ENCODE results near the gene PYGM.

DNA sequence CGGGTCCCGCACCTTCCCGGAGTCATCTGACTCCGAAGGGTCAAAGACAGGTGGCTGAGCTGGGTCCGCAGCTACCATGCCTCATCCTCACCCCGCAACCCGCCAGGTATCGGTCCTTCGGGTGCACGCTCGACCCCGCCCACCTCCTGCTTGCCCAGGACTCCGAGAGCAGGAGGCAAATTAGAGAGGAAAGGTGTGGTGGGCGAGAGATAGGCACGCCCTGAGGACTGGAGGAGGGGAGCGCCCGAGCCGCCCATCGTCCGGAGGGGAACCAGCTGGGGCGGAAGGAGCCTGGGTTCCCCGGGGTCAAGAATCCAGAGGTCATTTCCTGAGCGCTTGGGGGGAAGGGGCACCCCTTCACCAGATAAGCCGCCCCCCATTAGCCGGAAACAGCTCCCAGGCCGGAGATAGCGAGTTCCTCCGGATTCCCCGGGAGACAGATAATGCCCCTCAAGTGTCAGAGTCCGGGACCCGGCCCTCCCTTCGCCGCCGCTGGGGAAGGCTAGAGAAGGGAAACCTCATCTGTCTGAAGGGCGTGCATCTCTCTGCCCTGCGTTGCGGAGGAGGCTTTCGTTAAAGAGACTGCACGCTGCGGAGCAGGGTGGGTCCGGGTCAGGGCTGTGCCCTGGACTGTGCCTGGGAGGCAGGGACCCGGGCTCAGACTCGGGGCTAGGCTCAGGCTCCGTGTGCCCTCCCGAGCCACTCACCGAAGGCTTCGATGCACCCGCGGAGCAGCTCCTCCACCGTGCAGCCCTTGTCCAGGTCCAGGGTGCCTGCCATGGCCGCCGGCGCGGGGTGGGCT is 17.5 kb downstream of the PYGM start:
- TF ChIP-seq, protein P1, sequence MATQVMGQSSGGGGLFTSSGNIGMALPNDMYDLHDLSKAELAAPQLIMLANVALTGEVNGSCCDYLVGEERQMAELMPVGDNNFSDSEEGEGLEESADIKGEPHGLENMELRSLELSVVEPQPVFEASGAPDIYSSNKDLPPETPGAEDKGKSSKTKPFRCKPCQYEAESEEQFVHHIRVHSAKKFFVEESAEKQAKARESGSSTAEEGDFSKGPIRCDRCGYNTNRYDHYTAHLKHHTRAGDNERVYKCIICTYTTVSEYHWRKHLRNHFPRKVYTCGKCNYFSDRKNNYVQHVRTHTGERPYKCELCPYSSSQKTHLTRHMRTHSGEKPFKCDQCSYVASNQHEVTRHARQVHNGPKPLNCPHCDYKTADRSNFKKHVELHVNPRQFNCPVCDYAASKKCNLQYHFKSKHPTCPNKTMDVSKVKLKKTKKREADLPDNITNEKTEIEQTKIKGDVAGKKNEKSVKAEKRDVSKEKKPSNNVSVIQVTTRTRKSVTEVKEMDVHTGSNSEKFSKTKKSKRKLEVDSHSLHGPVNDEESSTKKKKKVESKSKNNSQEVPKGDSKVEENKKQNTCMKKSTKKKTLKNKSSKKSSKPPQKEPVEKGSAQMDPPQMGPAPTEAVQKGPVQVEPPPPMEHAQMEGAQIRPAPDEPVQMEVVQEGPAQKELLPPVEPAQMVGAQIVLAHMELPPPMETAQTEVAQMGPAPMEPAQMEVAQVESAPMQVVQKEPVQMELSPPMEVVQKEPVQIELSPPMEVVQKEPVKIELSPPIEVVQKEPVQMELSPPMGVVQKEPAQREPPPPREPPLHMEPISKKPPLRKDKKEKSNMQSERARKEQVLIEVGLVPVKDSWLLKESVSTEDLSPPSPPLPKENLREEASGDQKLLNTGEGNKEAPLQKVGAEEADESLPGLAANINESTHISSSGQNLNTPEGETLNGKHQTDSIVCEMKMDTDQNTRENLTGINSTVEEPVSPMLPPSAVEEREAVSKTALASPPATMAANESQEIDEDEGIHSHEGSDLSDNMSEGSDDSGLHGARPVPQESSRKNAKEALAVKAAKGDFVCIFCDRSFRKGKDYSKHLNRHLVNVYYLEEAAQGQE (IDR thresholded peaks at IDR 0.05; ENCODE audit: insufficient read depth in 1 of 2, low read depth in 2 of 2, low read length in 2 of 2): no peak
- no peak for TF ChIP-seq POLR2AphosphoS5 (IDR thresholded peaks at IDR 0.05; ENCODE audit: low read depth, low read length)
- no peak for TF ChIP-seq TAF1 (IDR thresholded peaks at IDR 0.05; ENCODE audit: borderline replicate concordance, insufficient read depth, low read length)
- TF ChIP-seq SIN3A (IDR thresholded peaks at IDR 0.05; ENCODE audit: borderline replicate concordance, insufficient read depth, low read length): no peak

Measured in PFSK-1 (cell line).